DOHH2 (cell line): ENCODE measurements around the gene CCKAR.

Source experiments
- H3F3A ChIP-seq: fragments of 200-600 bp; sonication (generic), shearing (Covaris generic); 2 replicates; pipeline ENCODE4 v1.6.0; 2016; ENCODE audit warnings: antibody characterized with exemption, mild to moderate bottlenecking; ENCODE audit not compliant: control insufficient read depth, insufficient read depth
- H3K27ac ChIP-seq: fragments of 200-600 bp; sonication (generic); 2 replicates; pipeline ENCODE4 v1.5.1; 2014; ENCODE audit warnings: low read depth, mild to moderate bottlenecking, low read length, moderate library complexity
- H3K27me3 ChIP-seq: fragments of 200-600 bp; sonication (generic); 2 replicates; pipeline ENCODE4 v1.6.1; 2014; ENCODE audit warnings: mild to moderate bottlenecking, low read length, mixed read lengths; ENCODE audit not compliant: control insufficient read depth
- H3K36me3 ChIP-seq: fragments of 200-600 bp; sonication (generic); 2 replicates; pipeline ENCODE4 v1.6.1; 2014; ENCODE audit warnings: mild to moderate bottlenecking, low read length, moderate library complexity, mixed read lengths; ENCODE audit not compliant: control insufficient read depth
- H3K4me1 ChIP-seq: fragments of 200-600 bp; sonication (generic); 2 replicates; pipeline ENCODE4 v1.6.1; 2014; ENCODE audit warnings: mild to moderate bottlenecking, low read length, mixed read lengths; ENCODE audit not compliant: control insufficient read depth
- H3K4me2 ChIP-seq: fragments of 200-600 bp; sonication (generic); 2 replicates; pipeline ENCODE4 v1.6.0; 2014; ENCODE audit warnings: mild to moderate bottlenecking, low read length, moderate library complexity
- H3K4me3 ChIP-seq: fragments of 200-600 bp; sonication (generic); 2 replicates; pipeline ENCODE4 v1.5.1; 2014; ENCODE audit warnings: mild to moderate bottlenecking, low read length, mixed read lengths
- H3K79me2 ChIP-seq: fragments of 200-600 bp; sonication (generic); 2 replicates; pipeline ENCODE4 v1.6.1; 2014; ENCODE audit warnings: mild to moderate bottlenecking, low read length, mixed read lengths; ENCODE audit not compliant: control insufficient read depth
- H3K9me2 ChIP-seq: fragments of 200-600 bp; sonication (generic); replicated peaks from 2 replicates; pipeline ENCODE4 v1.6.1; 2014; ENCODE audit warnings: mild to moderate bottlenecking, low read length, mixed read lengths; ENCODE audit not compliant: control insufficient read depth
- H3K9me3 ChIP-seq: fragments of 200-600 bp; sonication (generic); 2 replicates; pipeline ENCODE4 v1.6.1; 2014; ENCODE audit warnings: antibody characterized with exemption, low read length, mixed read lengths; ENCODE audit not compliant: control insufficient read depth, insufficient read depth
- H4K20me1 ChIP-seq: fragments of 200-600 bp; sonication (generic); 2 replicates; pipeline ENCODE4 v1.6.0; 2014; ENCODE audit warnings: low read depth, mild to moderate bottlenecking, antibody characterized with exemption, low read length, moderate library complexity; ENCODE audit not compliant: control insufficient read depth, insufficient read depth
- EZH2phosphoT487 ChIP-seq: fragments of 200-600 bp; sonication (generic); IDR thresholded peaks from 2 replicates; pipeline ENCODE4 v1.6.1; 2017; ENCODE audit warnings: borderline replicate concordance, mild to moderate bottlenecking, antibody characterized with exemption, low read length, moderate library complexity, mixed read lengths
- TF ChIP-seq, protein P1 (sequence below): fragments of 200-600 bp; sonication (generic); IDR thresholded peaks from one replicate; pipeline ENCODE4 v1.5.1; 2014; ENCODE audit warnings: antibody characterized with exemption, mild to moderate bottlenecking, low read depth, low read length; ENCODE audit not compliant: poor library complexity, severe bottlenecking

Gene CCKAR

DNA sequence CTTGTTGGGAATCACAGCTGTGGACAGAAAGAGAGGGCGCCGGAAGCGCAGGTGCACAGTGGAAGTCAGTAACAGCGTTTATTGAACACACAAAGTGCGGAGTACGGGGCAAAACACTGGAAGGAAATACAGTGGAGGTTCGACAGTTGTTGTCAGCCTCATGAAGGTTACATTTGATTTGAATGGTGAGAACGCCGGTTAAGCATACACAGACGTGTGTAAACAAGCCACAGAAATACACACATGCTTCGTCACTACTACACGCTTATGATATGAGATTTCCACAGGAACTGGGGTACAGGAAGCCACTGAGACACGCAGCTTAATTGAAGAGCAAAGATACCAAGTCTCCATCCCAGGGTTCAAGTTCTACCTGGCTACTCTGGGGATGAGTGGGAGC, 12.0 kb downstream of the CCKAR start:
- Histone ChIP-seq H3K27ac (no peak overlapping the region), H3K36me3 (no peaks in the 10 kb centered on the region), H3K79me2 (no peaks in the 10 kb centered on the region), H3K4me1 (no peaks in the 10 kb centered on the region), H3K4me2 (no peak overlapping the region), H3K9me2 (no peaks in the 10 kb centered on the region), H3K27me3 (no peaks in the 10 kb centered on the region), H4K20me1 (no peaks in the 10 kb centered on the region), H3K9me3 (no peaks in the 10 kb centered on the region), H3K4me3 (no peak overlapping the region), H3F3A (no peaks in the 10 kb centered on the region)
- TF ChIP-seq EZH2phosphoT487: no peak
- TF ChIP-seq, protein P1, sequence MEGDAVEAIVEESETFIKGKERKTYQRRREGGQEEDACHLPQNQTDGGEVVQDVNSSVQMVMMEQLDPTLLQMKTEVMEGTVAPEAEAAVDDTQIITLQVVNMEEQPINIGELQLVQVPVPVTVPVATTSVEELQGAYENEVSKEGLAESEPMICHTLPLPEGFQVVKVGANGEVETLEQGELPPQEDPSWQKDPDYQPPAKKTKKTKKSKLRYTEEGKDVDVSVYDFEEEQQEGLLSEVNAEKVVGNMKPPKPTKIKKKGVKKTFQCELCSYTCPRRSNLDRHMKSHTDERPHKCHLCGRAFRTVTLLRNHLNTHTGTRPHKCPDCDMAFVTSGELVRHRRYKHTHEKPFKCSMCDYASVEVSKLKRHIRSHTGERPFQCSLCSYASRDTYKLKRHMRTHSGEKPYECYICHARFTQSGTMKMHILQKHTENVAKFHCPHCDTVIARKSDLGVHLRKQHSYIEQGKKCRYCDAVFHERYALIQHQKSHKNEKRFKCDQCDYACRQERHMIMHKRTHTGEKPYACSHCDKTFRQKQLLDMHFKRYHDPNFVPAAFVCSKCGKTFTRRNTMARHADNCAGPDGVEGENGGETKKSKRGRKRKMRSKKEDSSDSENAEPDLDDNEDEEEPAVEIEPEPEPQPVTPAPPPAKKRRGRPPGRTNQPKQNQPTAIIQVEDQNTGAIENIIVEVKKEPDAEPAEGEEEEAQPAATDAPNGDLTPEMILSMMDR: no peak

DNA sequence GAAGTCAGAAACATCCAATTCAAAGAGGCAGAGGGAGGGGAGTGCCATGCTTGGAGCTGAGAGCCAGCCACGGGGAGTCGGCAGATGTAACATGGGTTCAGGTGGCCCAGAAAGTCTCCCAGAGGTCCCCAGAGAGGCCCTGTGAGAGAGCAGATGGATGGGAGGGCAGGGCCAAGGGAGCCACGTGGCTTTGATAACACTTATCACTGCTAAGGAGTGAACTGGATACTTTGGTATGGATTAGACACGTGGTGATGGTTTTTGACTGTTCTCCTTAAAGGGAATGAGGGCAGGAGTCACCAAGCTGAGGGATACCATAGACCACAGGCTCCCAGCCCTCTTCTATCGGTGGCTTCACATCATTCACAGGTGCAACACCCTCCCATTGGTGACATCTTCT, 13.7 kb downstream of the CCKAR start:
- no peak for TF ChIP-seq EZH2phosphoT487
- TF ChIP-seq, protein P1: no peak
- Histone ChIP-seq H3K9me2 (no peaks in the 10 kb centered on the region), H3K27me3 (no peaks in the 10 kb centered on the region), H3F3A (no peaks in the 10 kb centered on the region), H3K4me2 (no peak overlapping the region), H3K4me3 (no peak overlapping the region), H3K9me3 (no peaks in the 10 kb centered on the region), H3K4me1 (no peaks in the 10 kb centered on the region), H3K36me3 (no peaks in the 10 kb centered on the region), H3K79me2 (no peaks in the 10 kb centered on the region), H3K27ac (no peak overlapping the region), H4K20me1 (no peaks in the 10 kb centered on the region)

DNA sequence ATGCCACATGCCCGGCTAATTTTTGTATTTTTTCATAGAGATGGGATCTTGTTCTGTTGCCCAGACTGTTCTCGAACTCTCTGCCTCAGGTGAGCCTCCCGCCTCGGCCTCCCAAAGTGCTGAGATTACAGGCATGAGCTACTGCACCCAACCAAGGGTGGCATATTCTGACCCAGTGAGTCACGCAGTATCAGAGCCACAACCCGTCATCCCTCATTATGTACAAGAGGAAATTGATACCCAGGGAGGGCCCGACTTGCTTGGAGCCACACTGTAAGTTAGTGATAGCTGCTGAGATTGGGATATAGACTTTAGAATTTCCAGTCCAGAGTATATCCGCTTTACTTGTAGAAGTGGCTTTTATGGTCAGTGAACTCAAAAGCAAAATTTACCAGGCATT, 14.6 kb downstream of the CCKAR start:
- H3K4me3 ChIP-seq: no peak overlapping the region

DNA sequence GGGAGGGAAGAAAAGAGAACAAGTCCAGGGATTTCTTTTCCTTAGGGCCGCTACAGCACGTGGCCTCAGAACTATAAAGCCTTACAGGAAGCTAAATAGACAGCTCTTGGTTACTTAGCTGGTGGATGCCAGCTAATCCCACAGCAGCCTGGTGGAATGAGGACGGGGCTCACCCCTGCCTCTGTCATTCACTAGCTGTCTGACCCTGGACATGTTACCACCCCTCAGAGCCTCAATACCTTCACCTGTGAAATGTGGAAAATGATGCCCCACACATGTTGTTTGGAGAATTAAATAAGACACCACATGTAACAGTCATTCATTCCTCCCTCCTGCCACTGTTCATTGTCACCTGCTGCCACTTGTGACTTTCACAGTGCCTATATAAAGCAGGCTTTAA, 15.7 kb downstream of the CCKAR start:
- no peak for TF ChIP-seq EZH2phosphoT487
- TF ChIP-seq, protein P1: no peak

More for the DNA sequence above, 14.6 kb downstream of the CCKAR start:
- no peaks in the 10 kb centered on the region for H3K79me2 ChIP-seq
- H3K36me3 ChIP-seq: no peaks in the 10 kb centered on the region
- H3K4me1 ChIP-seq: no peaks in the 10 kb centered on the region
- no peaks in the 10 kb centered on the region for H3K9me2 ChIP-seq
- no peaks in the 10 kb centered on the region for H3K9me3 ChIP-seq
- no peaks in the 10 kb centered on the region for H3F3A ChIP-seq
- no peaks in the 10 kb centered on the region for H3K27me3 ChIP-seq
- TF ChIP-seq EZH2phosphoT487: no peak
- H4K20me1 ChIP-seq: no peaks in the 10 kb centered on the region
- H3K27ac ChIP-seq: no peak overlapping the region
- no peak overlapping the region for H3K4me2 ChIP-seq

More for the DNA sequence above, 15.7 kb downstream of the CCKAR start:
- H3K4me2 ChIP-seq: no peak overlapping the region
- no peaks in the 10 kb centered on the region for H3K27me3 ChIP-seq
- no peaks in the 10 kb centered on the region for H3K9me2 ChIP-seq
- no peaks in the 10 kb centered on the region for H3K36me3 ChIP-seq
- H4K20me1 ChIP-seq: no peaks in the 10 kb centered on the region
- H3K79me2 ChIP-seq: no peaks in the 10 kb centered on the region
- no peaks in the 10 kb centered on the region for H3K9me3 ChIP-seq
- H3K4me1 ChIP-seq: no peaks in the 10 kb centered on the region
- no peaks in the 10 kb centered on the region for H3F3A ChIP-seq
- no peak overlapping the region for H3K27ac ChIP-seq
- no peak overlapping the region for H3K4me3 ChIP-seq
